HepG2 (cell line): Measurements from ENCODE around the gene GMEB2. TPM values are rescaled to one million over a fixed set of nuclear protein-coding genes. Genes with fewer than 3 reads are reported as not detected.
A peak's percentile ranks its signal among the peaks of the same experiment; 100 is the strongest.

Experiments
- AGO2 ChIP-seq: fragments of 200-400 bp; formaldehyde crosslinking; optimal IDR thresholded peaks from 2 replicates; pipeline ENCODE3; 2017; ENCODE audit warnings: mild to moderate bottlenecking, low read depth, low read length, moderate library complexity
- ASH2L ChIP-seq: fragments of 300-600, 200-600 bp; sonication (generic); IDR thresholded peaks from 2 replicates; pipeline ENCODE4 v1.7.0; 2017; ENCODE audit warnings: low read depth, mild to moderate bottlenecking, moderate library complexity, mixed read lengths, low read length; ENCODE audit not compliant: insufficient read length
- CENPT ChIP-seq: sonication (generic); formaldehyde crosslinking; IDR thresholded peaks from 2 replicates; pipeline ENCODE4 v1.8.0; 2022; ENCODE audit warnings: low read depth, mild to moderate bottlenecking, moderate library complexity, missing genetic modification reagents
- DMAP1 ChIP-seq: IDR thresholded peaks from 2 replicates; pipeline ENCODE4 v1.6.1; 2016
- KDM1A ChIP-seq: IDR thresholded peaks from 2 replicates; pipeline ENCODE4 v1.6.1; 2016; ENCODE audit warnings: missing compliant biosample characterization
- MED13 ChIP-seq: sonication (generic); formaldehyde crosslinking; IDR thresholded peaks from 2 replicates; pipeline ENCODE4 v1.5.0; 2020; ENCODE audit warnings: missing genetic modification reagents
- MXI1 ChIP-seq: IDR thresholded peaks from 3 replicates; pipeline ENCODE4 v1.6.1; 2012; ENCODE audit warnings: low read depth, low read length, inconsistent platforms, borderline replicate concordance
- POLR2A ChIP-seq, 2 experiments: IDR thresholded peaks; 2 replicates each; pipeline ENCODE4 v1.6.1; 2011; ENCODE audit warnings: low read depth in 2 of 2, low read length in 2 of 2, mild to moderate bottlenecking in 1 of 2, moderate library complexity in 1 of 2; ENCODE audit not compliant: insufficient read depth in 1 of 2
- TOPORS ChIP-seq: sonication (generic); formaldehyde crosslinking; IDR thresholded peaks from 2 replicates; pipeline ENCODE4 v1.8.0; 2023; ENCODE audit warnings: mild to moderate bottlenecking, missing genetic modification reagents
- ZFP37 ChIP-seq: sonication (generic); formaldehyde crosslinking; IDR thresholded peaks from 2 replicates; pipeline ENCODE4 v1.4.0; 2020; ENCODE audit warnings: missing genetic modification reagents, borderline replicate concordance
- ZNF121 ChIP-seq: sonication (generic); formaldehyde crosslinking; IDR thresholded peaks from 2 replicates; pipeline ENCODE4 v1.5.0; 2020; ENCODE audit warnings: mild to moderate bottlenecking, missing genetic modification reagents
- ZNF232 ChIP-seq: sonication (generic); formaldehyde crosslinking; IDR thresholded peaks from 2 replicates; pipeline ENCODE4 v1.4.0; 2020; ENCODE audit warnings: missing genetic modification reagents, borderline replicate concordance
- ZNF276 ChIP-seq: sonication (generic); formaldehyde crosslinking; IDR thresholded peaks from 2 replicates; pipeline ENCODE4 v1.4.0; 2020; ENCODE audit warnings: mild to moderate bottlenecking, low read depth, missing genetic modification reagents
- polyA plus RNA-seq, 8 experiments: library from polyadenylated mRNA; depleted of rRNA in 3 of 8; stranded (reverse) in 7 of 8; unstranded in 1 of 8; fragments of >200 nt; fragmentation: Illumina TruSeq in 4 of 8; extraction: Trizol in 4 of 8; gene quantifications; 2 replicates each; pipeline versions ENCODE4 v1.2.1 to v1.2.3, GENCODE V29; 2011 to 2016; ENCODE audit warnings: low read depth in 4 of 8, missing spikeins in 1 of 8, mixed read lengths in 1 of 8; ENCODE audit not compliant: insufficient read depth in 1 of 8
- total RNA-seq, 5 experiments: library from RNA; depleted of rRNA; stranded (reverse); fragments of >200 nt; fragmentation: Illumina TruSeq; extraction: Trizol; gene quantifications; 2 replicates each; pipeline ENCODE4 v1.2.3, GENCODE V29; 2016; ENCODE audit warnings: low read depth in 1 of 5
- TF ChIP-seq, protein P1 (sequence below): sonication (generic); formaldehyde crosslinking; IDR thresholded peaks from 2 replicates; pipeline ENCODE4 v1.9.0; 2021; ENCODE audit warnings: missing genetic modification reagents, mild to moderate bottlenecking, borderline replicate concordance
- TF ChIP-seq, protein P2 (sequence below): sonication (generic); formaldehyde crosslinking; IDR thresholded peaks from 2 replicates; pipeline ENCODE4 v1.4.0; 2020; ENCODE audit warnings: missing genetic modification reagents
- TF ChIP-seq, protein P3 (sequence below): sonication (generic); formaldehyde crosslinking; IDR thresholded peaks from 2 replicates; pipeline ENCODE4 v1.9.0; 2022; ENCODE audit warnings: missing genetic modification reagents, mild to moderate bottlenecking, borderline replicate concordance
- TF ChIP-seq, protein P4 (sequence below), 2 experiments: sonication (generic) in 1 of 2; formaldehyde crosslinking in 1 of 2; IDR thresholded peaks; 2 replicates each; pipeline versions ENCODE4 v1.5.1 to v1.6.1; 2011 to 2020; ENCODE audit warnings: borderline replicate concordance in 1 of 2, low read depth in 1 of 2, low read length in 1 of 2, mild to moderate bottlenecking in 1 of 2, missing genetic modification reagents in 1 of 2, moderate library complexity in 1 of 2

The GMEB2 gene
- total and polyA plus RNA-seq, 2 of the 13 experiments (the other 11 are each of a cell fraction or from before 2014, with no cell fraction given), result 10.6 to 12.4 TPM

- TF ChIP-seq TOPORS (CRISPR knock-in tag) (0 out of 2 replicates have a peak, but pooled peaks have one; percentile 58), ZNF121 (CRISPR knock-in tag) (peak; percentile 75), ASH2L (peak; percentile 56), MED13 (peak; percentile 33; the same call in 1 of the 2 replicates), MXI1 (peak; percentile 35; the same call in 1 of the 3 replicates), ZFP37 (CRISPR knock-in tag) (0 out of 2 replicates have a peak, but pooled peaks have one; percentile 38), POLR2A (IDR thresholded peaks at IDR 0.05; ENCODE audit: insufficient read depth in 1 of 2, low read depth in 2 of 2, low read length in 2 of 2) (peak in 1 of 2 experiments; percentile 67; a peak in 3 of 4 replicates), ZNF232 (CRISPR knock-in tag) (0 out of 2 replicates have a peak, but pooled peaks have one; percentile 50), KDM1A (CRISPR knock-in tag) (no peak), ZNF276 (CRISPR knock-in tag) (no peak), DMAP1 (CRISPR knock-in tag) (peak; percentile 78), CENPT (CRISPR knock-in tag) (0 out of 2 replicates have a peak, but pooled peaks have one; percentile 0), AGO2 (peak; percentile 99)
- TF ChIP-seq, protein P1, sequence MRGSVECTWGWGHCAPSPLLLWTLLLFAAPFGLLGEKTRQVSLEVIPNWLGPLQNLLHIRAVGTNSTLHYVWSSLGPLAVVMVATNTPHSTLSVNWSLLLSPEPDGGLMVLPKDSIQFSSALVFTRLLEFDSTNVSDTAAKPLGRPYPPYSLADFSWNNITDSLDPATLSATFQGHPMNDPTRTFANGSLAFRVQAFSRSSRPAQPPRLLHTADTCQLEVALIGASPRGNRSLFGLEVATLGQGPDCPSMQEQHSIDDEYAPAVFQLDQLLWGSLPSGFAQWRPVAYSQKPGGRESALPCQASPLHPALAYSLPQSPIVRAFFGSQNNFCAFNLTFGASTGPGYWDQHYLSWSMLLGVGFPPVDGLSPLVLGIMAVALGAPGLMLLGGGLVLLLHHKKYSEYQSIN (CRISPR knock-in tag), result no peak
- TF ChIP-seq, protein P2, sequence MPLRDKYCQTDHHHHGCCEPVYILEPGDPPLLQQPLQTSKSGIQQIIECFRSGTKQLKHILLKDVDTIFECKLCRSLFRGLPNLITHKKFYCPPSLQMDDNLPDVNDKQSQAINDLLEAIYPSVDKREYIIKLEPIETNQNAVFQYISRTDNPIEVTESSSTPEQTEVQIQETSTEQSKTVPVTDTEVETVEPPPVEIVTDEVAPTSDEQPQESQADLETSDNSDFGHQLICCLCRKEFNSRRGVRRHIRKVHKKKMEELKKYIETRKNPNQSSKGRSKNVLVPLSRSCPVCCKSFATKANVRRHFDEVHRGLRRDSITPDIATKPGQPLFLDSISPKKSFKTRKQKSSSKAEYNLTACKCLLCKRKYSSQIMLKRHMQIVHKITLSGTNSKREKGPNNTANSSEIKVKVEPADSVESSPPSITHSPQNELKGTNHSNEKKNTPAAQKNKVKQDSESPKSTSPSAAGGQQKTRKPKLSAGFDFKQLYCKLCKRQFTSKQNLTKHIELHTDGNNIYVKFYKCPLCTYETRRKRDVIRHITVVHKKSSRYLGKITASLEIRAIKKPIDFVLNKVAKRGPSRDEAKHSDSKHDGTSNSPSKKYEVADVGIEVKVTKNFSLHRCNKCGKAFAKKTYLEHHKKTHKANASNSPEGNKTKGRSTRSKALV (CRISPR knock-in tag), result 0 out of 2 replicates have a peak, but pooled peaks have one; percentile 46
- TF ChIP-seq, protein P3, sequence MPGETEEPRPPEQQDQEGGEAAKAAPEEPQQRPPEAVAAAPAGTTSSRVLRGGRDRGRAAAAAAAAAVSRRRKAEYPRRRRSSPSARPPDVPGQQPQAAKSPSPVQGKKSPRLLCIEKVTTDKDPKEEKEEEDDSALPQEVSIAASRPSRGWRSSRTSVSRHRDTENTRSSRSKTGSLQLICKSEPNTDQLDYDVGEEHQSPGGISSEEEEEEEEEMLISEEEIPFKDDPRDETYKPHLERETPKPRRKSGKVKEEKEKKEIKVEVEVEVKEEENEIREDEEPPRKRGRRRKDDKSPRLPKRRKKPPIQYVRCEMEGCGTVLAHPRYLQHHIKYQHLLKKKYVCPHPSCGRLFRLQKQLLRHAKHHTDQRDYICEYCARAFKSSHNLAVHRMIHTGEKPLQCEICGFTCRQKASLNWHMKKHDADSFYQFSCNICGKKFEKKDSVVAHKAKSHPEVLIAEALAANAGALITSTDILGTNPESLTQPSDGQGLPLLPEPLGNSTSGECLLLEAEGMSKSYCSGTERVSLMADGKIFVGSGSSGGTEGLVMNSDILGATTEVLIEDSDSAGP (CRISPR knock-in tag), result peak; percentile 73; the same call in 1 of the 2 replicates
- TF ChIP-seq, protein P4, sequence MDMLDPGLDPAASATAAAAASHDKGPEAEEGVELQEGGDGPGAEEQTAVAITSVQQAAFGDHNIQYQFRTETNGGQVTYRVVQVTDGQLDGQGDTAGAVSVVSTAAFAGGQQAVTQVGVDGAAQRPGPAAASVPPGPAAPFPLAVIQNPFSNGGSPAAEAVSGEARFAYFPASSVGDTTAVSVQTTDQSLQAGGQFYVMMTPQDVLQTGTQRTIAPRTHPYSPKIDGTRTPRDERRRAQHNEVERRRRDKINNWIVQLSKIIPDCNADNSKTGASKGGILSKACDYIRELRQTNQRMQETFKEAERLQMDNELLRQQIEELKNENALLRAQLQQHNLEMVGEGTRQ (IDR thresholded peaks at IDR 0.05; ENCODE audit: low read depth, low read length), result no peak
- TF ChIP-seq, protein P4 (CRISPR knock-in tag; IDR thresholded peaks at IDR 0.05; ENCODE audit: borderline replicate concordance), result no peak
These were observed 1.0 kb downstream of the GMEB2 start (continued) for GRCh38 chr20:63625771-63626423.
